Breast epithelium (tissue), 4 donors: ENCODE results near the gene COL23A1. TPM values are rescaled to one million over a fixed set of nuclear protein-coding genes. Genes with fewer than 3 reads are reported as not detected.

Source experiments
- DNase-seq, 2 donors: peaks; one replicate each; pipeline ENCODE4 v3.0.0-alpha.2; 2019; ENCODE audit warnings: low spot score in 2 of 2
- H3K27ac ChIP-seq, 2 donors: fragments of 200-600 bp; sonication (generic) in 1 of 2; one replicate each; pipeline ENCODE4 v1.5.1; 2016 to 2019; ENCODE audit warnings: mild to moderate bottlenecking in 1 of 2
- H3K27me3 ChIP-seq, 2 donors: fragments of 200-600 bp; sonication (generic) in 1 of 2; one replicate each; pipeline versions ENCODE4 v1.5.1 to v1.6.0; 2017 to 2019; ENCODE audit warnings: control low read depth in 1 of 2, mild to moderate bottlenecking in 1 of 2
- H3K36me3 ChIP-seq: fragments of 200-600 bp; one replicate; pipeline ENCODE4 v1.5.1; 2019
- H3K4me1 ChIP-seq, 2 donors: fragments of 200-600 bp; sonication (generic); one replicate each; pipeline ENCODE4 v1.5.1; 2016 to 2019; ENCODE audit warnings: control low read depth in 1 of 2
- H3K4me3 ChIP-seq, 3 donors: fragments of 200-600 bp; sonication (generic); 1 replicate in 2 of 3; 2 replicates in 1 of 3; pipeline ENCODE4 v1.5.1; 2016 to 2019; ENCODE audit warnings: mild to moderate bottlenecking in 3 of 3, moderate library complexity in 2 of 3
- H3K9me3 ChIP-seq, 2 donors: fragments of 200-600 bp; sonication (generic) in 1 of 2; one replicate each; pipeline ENCODE4 v1.5.1; 2016 to 2019; ENCODE audit warnings: control low read depth in 1 of 2
- POLR2A ChIP-seq: fragments of 450-650 bp; IDR thresholded peaks from one replicate; pipeline ENCODE4 v1.6.1; 2016; ENCODE audit warnings: antibody characterized with exemption, mild to moderate bottlenecking, moderate library complexity
- POLR2AphosphoS5 ChIP-seq, 3 donors: sonication (generic); formaldehyde crosslinking; IDR thresholded peaks; one replicate each; pipeline ENCODE4 v1.6.1; 2017; ENCODE audit warnings: antibody characterized with exemption in 3 of 3
- intact Hi-C: fragments of 100-400 bp; cut with DNase I; formaldehyde crosslinking; loops from one replicate; pipeline ENCODE4 v1.15.1; 2023; ENCODE audit warnings: low total_unique reads
- total RNA-seq, 3 donors: library from RNA; depleted of rRNA; stranded (reverse); fragments of >200 nt; gene quantifications; one replicate each; pipeline ENCODE4 v1.1.0, GENCODE V29; 2016
- TF ChIP-seq, protein P1 (sequence below), 3 donors: fragments of 450-650 bp; IDR thresholded peaks; one replicate each; pipeline ENCODE4 v1.5.1; 2016 to 2017; ENCODE audit warnings: antibody characterized with exemption in 3 of 3, mild to moderate bottlenecking in 3 of 3, moderate library complexity in 3 of 3

Gene COL23A1
- total RNA-seq, 3 donors from 2014 or later, result 0.32 to 3.3 (median 2.6) TPM

GRCh38 chr5:178223196-178223773, 366.9 kb downstream of the COL23A1 start:
- no peaks in the 10 kb centered on the region for H3K27me3 ChIP-seq
- no peak for DNase-seq
- intact Hi-C loops, result no loop called here
- H3K4me1 ChIP-seq, result no peaks in the 10 kb centered on the region
- no peak overlapping the region for H3K27ac ChIP-seq
- no peak for TF ChIP-seq POLR2A
- H3K9me3 ChIP-seq, result no peaks in the 10 kb centered on the region
- peaks cover 5% of the 10 kb centered on the region for H3K36me3 ChIP-seq
- H3K4me3 ChIP-seq, result no peak overlapping the region

- H3K36me3 ChIP-seq, result peaks cover under 1% of the 10 kb centered on the region
- TF ChIP-seq POLR2AphosphoS5 (IDR thresholded peaks at IDR 0.05) (no peak), POLR2A (no peak)
- TF ChIP-seq, protein P1, sequence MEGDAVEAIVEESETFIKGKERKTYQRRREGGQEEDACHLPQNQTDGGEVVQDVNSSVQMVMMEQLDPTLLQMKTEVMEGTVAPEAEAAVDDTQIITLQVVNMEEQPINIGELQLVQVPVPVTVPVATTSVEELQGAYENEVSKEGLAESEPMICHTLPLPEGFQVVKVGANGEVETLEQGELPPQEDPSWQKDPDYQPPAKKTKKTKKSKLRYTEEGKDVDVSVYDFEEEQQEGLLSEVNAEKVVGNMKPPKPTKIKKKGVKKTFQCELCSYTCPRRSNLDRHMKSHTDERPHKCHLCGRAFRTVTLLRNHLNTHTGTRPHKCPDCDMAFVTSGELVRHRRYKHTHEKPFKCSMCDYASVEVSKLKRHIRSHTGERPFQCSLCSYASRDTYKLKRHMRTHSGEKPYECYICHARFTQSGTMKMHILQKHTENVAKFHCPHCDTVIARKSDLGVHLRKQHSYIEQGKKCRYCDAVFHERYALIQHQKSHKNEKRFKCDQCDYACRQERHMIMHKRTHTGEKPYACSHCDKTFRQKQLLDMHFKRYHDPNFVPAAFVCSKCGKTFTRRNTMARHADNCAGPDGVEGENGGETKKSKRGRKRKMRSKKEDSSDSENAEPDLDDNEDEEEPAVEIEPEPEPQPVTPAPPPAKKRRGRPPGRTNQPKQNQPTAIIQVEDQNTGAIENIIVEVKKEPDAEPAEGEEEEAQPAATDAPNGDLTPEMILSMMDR (IDR thresholded peaks at IDR 0.05), result no peak
Observed at GRCh38 chr5:178222292-178222691, 367.9 kb downstream of the COL23A1 start.

GRCh38 chr5:178221853-178222252, 368.3 kb downstream of the COL23A1 start:
- Histone ChIP-seq H3K4me1 (no peaks in the 10 kb centered on the region), H3K4me3 (no peak overlapping the region), H3K36me3 (no peaks in the 10 kb centered on the region), H3K27ac (no peak overlapping the region), H3K9me3 (no peaks in the 10 kb centered on the region), H3K27me3 (no peaks in the 10 kb centered on the region)
- no peak for TF ChIP-seq POLR2AphosphoS5 (IDR thresholded peaks at IDR 0.05)
- TF ChIP-seq, protein P1 (IDR thresholded peaks at IDR 0.05), result no peak
- no peak for TF ChIP-seq POLR2A
- intact Hi-C loops, result no loop called here
- no peak for DNase-seq

More at GRCh38 chr5:178222292-178222691, 367.9 kb downstream of the COL23A1 start:
- H3K4me1 ChIP-seq, result no peaks in the 10 kb centered on the region
- H3K4me3 ChIP-seq, result no peak overlapping the region
- no peak overlapping the region for H3K27ac ChIP-seq
- no peaks in the 10 kb centered on the region for H3K27me3 ChIP-seq
- intact Hi-C loops, result no loop called here
- no peak for DNase-seq
- H3K9me3 ChIP-seq, result no peaks in the 10 kb centered on the region

DNA sequence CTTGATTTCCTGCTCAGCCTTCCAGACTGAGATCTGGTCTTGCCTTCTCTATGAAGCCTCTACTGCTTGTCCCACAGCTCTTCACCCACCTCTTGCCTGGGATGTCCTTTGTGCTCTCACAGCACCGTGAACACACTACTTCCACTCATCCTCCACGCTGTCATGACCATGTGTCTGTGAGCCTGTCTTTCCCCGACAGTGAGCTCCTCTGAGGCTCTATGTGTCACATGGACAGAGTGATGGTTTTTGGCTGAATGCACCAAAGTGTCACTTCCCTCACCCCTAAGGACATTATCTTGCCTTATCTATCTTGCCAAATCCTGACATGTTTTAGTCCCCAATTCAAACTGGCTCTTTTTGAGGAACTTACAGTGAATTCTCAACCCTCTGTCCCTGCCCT, 368.9 kb downstream of the COL23A1 start:
- no peaks in the 10 kb centered on the region for H3K27me3 ChIP-seq
- peak overlapping the region in 1 of 2 donors; percentile 7 for H3K27ac ChIP-seq
- no peaks in the 10 kb centered on the region for H3K9me3 ChIP-seq
- H3K4me1 ChIP-seq, result no peaks in the 10 kb centered on the region
- TF ChIP-seq POLR2A (no peak), POLR2AphosphoS5 (IDR thresholded peaks at IDR 0.05) (no peak)
- TF ChIP-seq, protein P1 (IDR thresholded peaks at IDR 0.05), result no peak
- intact Hi-C loops, result no loop called here
- no peaks in the 10 kb centered on the region for H3K36me3 ChIP-seq
- DNase-seq, result no peak
- no peak overlapping the region for H3K4me3 ChIP-seq

- Histone ChIP-seq H3K9me3 (no peaks in the 10 kb centered on the region), H3K4me1 (no peaks in the 10 kb centered on the region), H3K27me3 (no peaks in the 10 kb centered on the region), H3K4me3 (no peak overlapping the region), H3K27ac (no peak overlapping the region), H3K36me3 (peaks cover 7% of the 10 kb centered on the region)
- no peak for DNase-seq
- intact Hi-C loops, result no loop called here
- TF ChIP-seq POLR2A (no peak), POLR2AphosphoS5 (IDR thresholded peaks at IDR 0.05) (no peak)
- TF ChIP-seq, protein P1 (IDR thresholded peaks at IDR 0.05), result no peak
Observed at GRCh38 chr5:178218827-178219226, 371.4 kb downstream of the COL23A1 start.
